D721Med (cell line): ENCODE data around the gene NOTUM.
"Not testable (repeated sequence)": the region's sequence is repeated elsewhere in the genome, so short reads cannot be mapped to it uniquely, and the experiment has no call there.

Experiments
- DNase-seq: peaks from one replicate; pipeline ENCODE4 v3.0.0; 2011; ENCODE audit warnings: low spot score; ENCODE audit not compliant: insufficient read length
- FAIRE-seq: peaks from 2 replicates; lab custom pipeline; 2011; peaks lifted over from hg19 to GRCh38; lab: Jason Lieb, UNC
- CTCF ChIP-seq: IDR thresholded peaks from 2 replicates; pipeline ENCODE4 v1.5.1; 2012; ENCODE audit warnings: mild to moderate bottlenecking, control low read depth; ENCODE audit not compliant: insufficient read depth; ENCODE audit errors: missing control alignments

The NOTUM gene

GRCh38 chr17:81990836-81991683 lies 30.1 kb upstream of the NOTUM start:
- FAIRE-seq (no peak), DNase-seq (no peak)
- no peak for TF ChIP-seq CTCF

GRCh38 chr17:81987161-81987770 lies 26.3 kb upstream of the NOTUM start:
- FAIRE-seq (no peak), DNase-seq (no peak)
- TF ChIP-seq CTCF, result no peak

DNA sequence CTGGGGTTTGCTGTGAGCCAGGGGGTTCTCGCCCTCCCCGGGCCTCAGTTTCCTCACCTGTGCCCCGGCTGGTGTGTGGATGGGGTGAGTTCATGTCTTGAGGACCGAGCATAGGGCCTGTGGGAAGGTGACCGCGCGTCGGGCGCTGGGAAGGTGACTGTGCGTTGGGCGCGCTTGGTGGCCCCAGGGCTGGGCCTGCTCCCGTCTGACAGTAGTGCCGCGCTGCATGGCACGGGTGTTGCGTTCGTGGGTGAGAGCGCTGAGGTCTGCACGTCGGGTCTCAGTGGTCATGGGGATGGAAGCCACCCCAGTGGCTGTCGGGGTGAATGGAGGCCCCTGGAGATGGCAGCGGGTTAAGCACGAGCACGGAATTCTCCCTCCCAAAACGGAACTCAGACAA lies 25.6 kb upstream of the NOTUM start:
- FAIRE-seq (no peak), DNase-seq (no peak)
- TF ChIP-seq CTCF, result no peak

DNA sequence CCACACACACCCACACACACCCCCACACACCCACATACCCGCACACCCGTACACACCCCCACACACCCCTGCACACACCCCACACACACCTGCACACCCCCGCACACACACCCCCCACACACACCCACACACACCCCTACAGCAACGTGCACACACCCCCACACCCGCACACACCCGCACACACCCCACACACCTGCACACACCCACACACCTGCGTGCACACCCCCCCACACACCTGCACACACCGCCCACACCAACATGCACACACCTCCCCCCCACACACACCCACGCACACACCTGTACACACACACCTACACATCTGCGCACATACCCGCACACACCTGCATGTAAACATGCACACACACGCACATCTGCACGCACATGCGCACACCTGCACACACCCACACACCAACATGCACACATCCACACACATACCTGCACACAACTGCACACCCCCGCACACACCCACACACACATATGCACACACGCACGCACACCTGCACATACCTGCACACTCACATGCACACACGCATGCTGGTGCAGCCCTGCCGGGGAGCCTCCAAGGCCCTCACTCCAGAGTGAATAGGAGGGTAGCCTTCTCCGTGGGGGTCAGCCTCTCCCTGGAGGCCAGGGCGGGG lies 23.9 kb upstream of the NOTUM start:
- FAIRE-seq (no peak), DNase-seq (no peak)
- TF ChIP-seq CTCF, result no peak

- TF ChIP-seq CTCF, result no peak
- FAIRE-seq, result no peak
- no peak for DNase-seq
Observed at GRCh38 chr17:81983639-81984373, 22.8 kb upstream of the NOTUM start.

- no peak for DNase-seq
- no peak for TF ChIP-seq CTCF
- no peak for FAIRE-seq
Observed at GRCh38 chr17:81983011-81983638, 22.1 kb upstream of the NOTUM start.

GRCh38 chr17:81981511-81981910 lies 20.5 kb upstream of the NOTUM start:
- not testable (repeated sequence) for FAIRE-seq, DNase-seq
